ENCODE data around the gene CAMK1G. TPM values are rescaled to one million over a fixed set of nuclear protein-coding genes. Genes with fewer than 3 reads are reported as not detected.
A peak's percentile ranks its signal among the peaks of the same experiment; 100 is the strongest.

Gene CAMK1G
- total RNA-seq (2022) (not detected in 2 replicates), Bru-seq, nascent RNA (not detected), BruChase-seq, experiment 1, labeled RNA remaining after a 6-hour chase (percentile 3 among the genes with signal in this experiment), BruChase-seq, experiment 2, labeled RNA remaining after a 2-hour chase (not detected)
- long read RNA-seq, partial matches to known transcripts, result 0 of 6 reads
- long read RNA-seq, other reads (novel, unspliced or antisense), result 6 of 6 reads

- TF ChIP-seq, protein P1, sequence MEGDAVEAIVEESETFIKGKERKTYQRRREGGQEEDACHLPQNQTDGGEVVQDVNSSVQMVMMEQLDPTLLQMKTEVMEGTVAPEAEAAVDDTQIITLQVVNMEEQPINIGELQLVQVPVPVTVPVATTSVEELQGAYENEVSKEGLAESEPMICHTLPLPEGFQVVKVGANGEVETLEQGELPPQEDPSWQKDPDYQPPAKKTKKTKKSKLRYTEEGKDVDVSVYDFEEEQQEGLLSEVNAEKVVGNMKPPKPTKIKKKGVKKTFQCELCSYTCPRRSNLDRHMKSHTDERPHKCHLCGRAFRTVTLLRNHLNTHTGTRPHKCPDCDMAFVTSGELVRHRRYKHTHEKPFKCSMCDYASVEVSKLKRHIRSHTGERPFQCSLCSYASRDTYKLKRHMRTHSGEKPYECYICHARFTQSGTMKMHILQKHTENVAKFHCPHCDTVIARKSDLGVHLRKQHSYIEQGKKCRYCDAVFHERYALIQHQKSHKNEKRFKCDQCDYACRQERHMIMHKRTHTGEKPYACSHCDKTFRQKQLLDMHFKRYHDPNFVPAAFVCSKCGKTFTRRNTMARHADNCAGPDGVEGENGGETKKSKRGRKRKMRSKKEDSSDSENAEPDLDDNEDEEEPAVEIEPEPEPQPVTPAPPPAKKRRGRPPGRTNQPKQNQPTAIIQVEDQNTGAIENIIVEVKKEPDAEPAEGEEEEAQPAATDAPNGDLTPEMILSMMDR (IDR thresholded peaks at IDR 0.05; ENCODE audit: unreplicated experiment), result no peak
- ChIA-PET CTCF (interaction anchor here (0.5 to 19.8 kb wide), 15 partner anchors 8 to 165 kb away, joined by 3 to 394 read pairs (median 4); no protein-coding TSS in a partner anchor), POLR2A (interaction anchor here (0.6 to 1.3 kb wide), 9 partner anchors 14 to 233 kb away, joined by 3 to 5 read pairs (median 4); partner anchors contain the start of gene C1orf74)
- Mint-ChIP-seq H3K27ac (ENCODE audit: low read depth, unreplicated experiment) (no peak within 1 kb of the TSS), H3K9me3 (ENCODE audit: unreplicated experiment) (no peaks in the 10 kb centered on the region), H3K27me3 (ENCODE audit: insufficient read depth, unreplicated experiment) (no peaks in the 10 kb centered on the region), H3K4me1 (ENCODE audit: insufficient read depth, unreplicated experiment) (peaks cover 10% of the 10 kb centered on the region), H3K36me3 (ENCODE audit: insufficient read depth, unreplicated experiment) (no peaks in the 10 kb centered on the region), H3K4me3 (ENCODE audit: unreplicated experiment) (no peak within 1 kb of the TSS)
- DNase-seq (ENCODE audit: unreplicated experiment), result peak; percentile 33
- intact Hi-C loops (cut with micrococcal nuclease), result no loop called here
- BruUV-seq (replicated peaks), result no TSS peak
Measured at GRCh38 chr1:209583408-209583807, at the start of gene CAMK1G. Gene CAMK1G (plus strand): TSS chr1:209583714. CDS start chr1:209594984, 11,270 bp downstream.

- Mint-ChIP-seq H3K27ac (ENCODE audit: low read depth, unreplicated experiment) (no peak overlapping the region), H3K4me3 (ENCODE audit: unreplicated experiment) (no peak overlapping the region), H3K27me3 (ENCODE audit: insufficient read depth, unreplicated experiment) (no peaks in the 10 kb centered on the region), H3K36me3 (ENCODE audit: insufficient read depth, unreplicated experiment) (peaks cover 15% of the 10 kb centered on the region), H3K4me1 (ENCODE audit: insufficient read depth, unreplicated experiment) (peaks cover 55% of the 10 kb centered on the region), H3K9me3 (ENCODE audit: unreplicated experiment) (no peaks in the 10 kb centered on the region)
- POLR2A ChIA-PET, result interaction anchor here (0.6 to 8.7 kb wide), 9 partner anchors 8 to 1666 kb away, joined by 3 to 120 read pairs (median 7); no protein-coding TSS in a partner anchor
- TF ChIP-seq, protein P1 (IDR thresholded peaks at IDR 0.05; ENCODE audit: unreplicated experiment), result no peak
- CTCF ChIA-PET, result interaction anchor here (0.6 to 11.5 kb wide), 8 partner anchors 9 to 327 kb away, joined by 3 to 144 read pairs (median 4); no protein-coding TSS in a partner anchor
- DNase-seq (ENCODE audit: unreplicated experiment), result no peak
- intact Hi-C loops (cut with micrococcal nuclease), result no loop called here
- BruUV-seq (replicated peaks), result no TSS peak
Measured at GRCh38 chr1:209534496-209535250, 48.8 kb upstream of the CAMK1G start.

DNA sequence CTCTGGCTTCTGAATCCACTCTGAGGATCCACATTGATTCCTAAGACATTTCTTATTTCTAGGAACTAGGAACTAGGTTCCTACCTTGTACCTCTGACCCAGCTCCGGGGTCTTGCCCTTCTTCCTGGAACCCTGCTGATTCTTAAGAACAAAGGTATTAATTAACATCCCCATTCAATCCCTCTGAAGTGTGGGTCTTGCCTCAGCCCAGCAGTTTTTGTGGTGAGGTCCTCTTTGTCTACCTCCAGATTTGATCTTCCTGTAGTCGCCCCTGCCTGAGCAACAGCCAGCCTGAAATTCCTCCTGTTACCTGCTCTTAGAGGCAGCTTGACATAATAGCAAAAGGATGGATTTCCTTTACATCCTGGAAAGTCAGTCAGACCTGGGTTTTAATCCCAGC is 46.7 kb upstream of the CAMK1G start:
- CTCF ChIA-PET, result interaction anchor here (0.6 to 11.5 kb wide), 11 partner anchors 9 to 211 kb away, joined by 3 to 144 read pairs (median 4); no protein-coding TSS in a partner anchor
- H3K4me1 Mint-ChIP-seq (ENCODE audit: insufficient read depth, unreplicated experiment), result peaks cover 41% of the 10 kb centered on the region
- H3K27ac Mint-ChIP-seq (ENCODE audit: low read depth, unreplicated experiment), result no peak overlapping the region
- H3K4me3 Mint-ChIP-seq (ENCODE audit: unreplicated experiment), result no peak overlapping the region
- no peak for DNase-seq (ENCODE audit: unreplicated experiment)
- no TSS peak for BruUV-seq (replicated peaks)
- TF ChIP-seq, protein P1 (IDR thresholded peaks at IDR 0.05; ENCODE audit: unreplicated experiment), result no peak
- peaks cover 21% of the 10 kb centered on the region for H3K36me3 Mint-ChIP-seq (ENCODE audit: insufficient read depth, unreplicated experiment)
- H3K9me3 Mint-ChIP-seq (ENCODE audit: unreplicated experiment), result no peaks in the 10 kb centered on the region
- POLR2A ChIA-PET, result interaction anchor here (0.9 to 8.7 kb wide), 7 partner anchors 9 to 182 kb away, joined by 3 to 111 read pairs (median 7); no protein-coding TSS in a partner anchor
- H3K27me3 Mint-ChIP-seq (ENCODE audit: insufficient read depth, unreplicated experiment), result no peaks in the 10 kb centered on the region
- intact Hi-C loops (cut with micrococcal nuclease), result no loop called here
